Activated CD4-positive, alpha-beta T cell treated with anti-CD3 and anti-CD28 coated beads for 48 hours (primary cell): ENCODE data around the gene COL20A1.
"Not testable (repeated sequence)": the region's sequence is repeated elsewhere in the genome, so short reads cannot be mapped to it uniquely, and the experiment has no call there.

ENCODE experiments used
- DNase-seq: peaks from one replicate; pipeline ENCODE4 v3.0.0-alpha.2; 2020

The COL20A1 gene

GRCh38 chr20:63291811-63292210, 1.2 kb upstream of the COL20A1 start:
- no peak for DNase-seq

- DNase-seq, result no peak
These were observed 689 bp upstream of the COL20A1 start for GRCh38 chr20:63292292-63292701.

- no peak for DNase-seq
These were observed 470 bp downstream of the COL20A1 start for GRCh38 chr20:63293456-63293855.

GRCh38 chr20:63293871-63294535, 1.0 kb downstream of the COL20A1 start:
- no peak for DNase-seq

GRCh38 chr20:63294536-63294900, 1.5 kb downstream of the COL20A1 start:
- DNase-seq, result no peak

- DNase-seq, result no peak
These were observed 2.0 kb downstream of the COL20A1 start for GRCh38 chr20:63295018-63295417.

GRCh38 chr20:63295422-63295821, 2.4 kb downstream of the COL20A1 start:
- no peak for DNase-seq

GRCh38 chr20:63295846-63296245, 2.9 kb downstream of the COL20A1 start:
- no peak for DNase-seq

- DNase-seq, result no peak
These were observed 3.7 kb downstream of the COL20A1 start for GRCh38 chr20:63296531-63297299.

- DNase-seq, result no peak
These were observed 4.4 kb downstream of the COL20A1 start for GRCh38 chr20:63297371-63297781.

- no peak for DNase-seq
These were observed 5.0 kb downstream of the COL20A1 start for GRCh38 chr20:63297796-63298572.

GRCh38 chr20:63298731-63299312, 5.8 kb downstream of the COL20A1 start:
- DNase-seq, result no peak

GRCh38 chr20:63301671-63302070, 8.7 kb downstream of the COL20A1 start:
- DNase-seq, result no peak

GRCh38 chr20:63303095-63303666, 10.2 kb downstream of the COL20A1 start:
- no peak for DNase-seq

- DNase-seq, result no peak
These were observed 12.4 kb downstream of the COL20A1 start for GRCh38 chr20:63305393-63305792.

- DNase-seq, result not testable (repeated sequence)
These were observed 13.1 kb downstream of the COL20A1 start for GRCh38 chr20:63305933-63306672.

- no peak for DNase-seq
These were observed 13.9 kb downstream of the COL20A1 start for GRCh38 chr20:63306673-63307537.

- DNase-seq, result no peak
These were observed 14.7 kb downstream of the COL20A1 start for GRCh38 chr20:63307538-63308217.

GRCh38 chr20:63308218-63308911, 15.4 kb downstream of the COL20A1 start:
- no peak for DNase-seq
